GM12892 (cell line): Measurements from ENCODE around the gene OSBPL5.

Experiments used
- DNase-seq: peaks from one replicate; pipeline ENCODE4 v3.0.0; 2011; ENCODE audit not compliant: insufficient read length
- FAIRE-seq: peaks from 2 replicates; lab custom pipeline; 2011; peaks lifted over from hg19 to GRCh38; lab: Jason Lieb, UNC
- POLR2A ChIP-seq: IDR thresholded peaks from 2 replicates; pipeline ENCODE4 v1.6.1; 2011; ENCODE audit warnings: low read depth, low read length, control low read depth
- POLR2AphosphoS5 ChIP-seq: IDR thresholded peaks from 2 replicates; pipeline ENCODE4 v1.6.1; 2011; ENCODE audit warnings: low read depth, low read length, control low read depth
- TAF1 ChIP-seq: IDR thresholded peaks from 2 replicates; pipeline ENCODE4 v1.6.1; 2011; ENCODE audit warnings: low read depth, mild to moderate bottlenecking, control low read depth, low read length, borderline replicate concordance

OSBPL5 gene

DNA sequence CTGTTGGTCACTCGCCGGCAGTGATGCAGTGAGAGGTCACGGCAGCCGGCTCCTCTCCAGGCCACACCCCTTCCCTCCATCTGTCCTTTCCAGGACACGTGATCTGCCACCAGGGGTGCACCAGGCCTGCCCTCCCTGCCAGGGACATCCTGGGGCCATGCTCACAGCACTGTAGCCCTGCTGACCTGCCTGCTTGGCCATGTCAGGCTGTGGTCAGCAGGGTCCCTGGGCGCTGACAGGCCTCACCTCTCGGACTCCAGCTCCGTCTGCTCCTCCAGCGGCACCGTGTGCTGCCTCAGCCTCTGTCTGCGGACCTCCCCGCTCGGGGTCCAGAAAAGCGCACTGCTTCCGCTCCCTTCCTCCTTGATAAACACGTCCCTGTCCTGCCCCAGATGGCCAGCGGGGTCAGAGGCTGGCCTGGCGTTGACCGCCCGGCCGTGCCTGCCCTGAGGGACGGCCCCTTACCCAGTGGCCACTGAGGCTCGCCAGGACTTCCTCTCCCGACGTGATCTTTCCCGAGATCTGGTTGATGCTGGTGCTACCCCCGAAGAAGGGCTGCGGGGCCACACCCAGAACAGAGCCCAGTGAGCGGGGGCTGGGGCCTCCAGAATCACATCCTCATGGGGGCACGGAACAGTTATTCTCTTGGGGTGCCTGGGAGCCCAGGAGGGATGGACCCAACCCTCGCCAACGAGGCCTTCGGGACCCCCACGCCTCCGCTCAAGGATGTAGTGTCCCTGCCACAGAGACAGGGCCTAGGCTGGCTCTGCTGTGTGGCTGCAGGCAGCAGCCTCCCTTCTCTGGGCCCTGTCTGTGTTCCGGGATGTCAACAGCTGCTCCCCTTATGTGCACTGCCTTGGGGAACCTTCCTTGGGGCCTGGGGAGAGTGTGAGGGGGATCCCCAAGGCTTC lies 71.6 kb downstream of the OSBPL5 start:
- no peak for FAIRE-seq
- no peak for DNase-seq
- TF ChIP-seq POLR2A: no peak

DNA sequence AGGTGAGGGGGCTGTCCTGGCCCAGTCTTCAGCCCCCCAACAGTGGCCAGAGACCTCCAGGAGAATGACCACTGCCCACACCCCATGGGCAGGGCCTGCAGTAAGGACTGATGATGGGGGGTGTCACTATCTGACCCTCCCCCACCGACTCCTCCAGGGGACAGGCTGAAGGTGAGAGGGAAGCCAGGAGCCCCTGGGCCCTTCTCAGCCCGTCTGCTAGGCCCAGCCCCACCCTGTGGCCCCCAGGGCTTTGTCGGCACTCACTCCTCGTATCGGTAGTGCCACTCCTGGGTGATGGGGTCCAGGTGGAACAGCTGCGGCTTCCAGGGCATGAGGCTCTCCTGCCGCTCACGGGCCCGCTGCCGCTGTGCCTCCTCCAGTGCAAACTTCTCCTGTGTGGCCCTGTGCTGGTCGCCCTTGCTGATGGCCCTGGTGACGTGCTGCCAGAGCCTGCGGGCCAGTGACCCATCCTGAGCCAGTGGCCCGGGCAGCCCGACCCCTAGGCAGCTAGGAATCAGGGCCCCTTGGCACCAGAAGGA lies 72.4 kb downstream of the OSBPL5 start:
- DNase-seq (no peak), FAIRE-seq (no peak)
- no peak for TF ChIP-seq POLR2AphosphoS5

DNA sequence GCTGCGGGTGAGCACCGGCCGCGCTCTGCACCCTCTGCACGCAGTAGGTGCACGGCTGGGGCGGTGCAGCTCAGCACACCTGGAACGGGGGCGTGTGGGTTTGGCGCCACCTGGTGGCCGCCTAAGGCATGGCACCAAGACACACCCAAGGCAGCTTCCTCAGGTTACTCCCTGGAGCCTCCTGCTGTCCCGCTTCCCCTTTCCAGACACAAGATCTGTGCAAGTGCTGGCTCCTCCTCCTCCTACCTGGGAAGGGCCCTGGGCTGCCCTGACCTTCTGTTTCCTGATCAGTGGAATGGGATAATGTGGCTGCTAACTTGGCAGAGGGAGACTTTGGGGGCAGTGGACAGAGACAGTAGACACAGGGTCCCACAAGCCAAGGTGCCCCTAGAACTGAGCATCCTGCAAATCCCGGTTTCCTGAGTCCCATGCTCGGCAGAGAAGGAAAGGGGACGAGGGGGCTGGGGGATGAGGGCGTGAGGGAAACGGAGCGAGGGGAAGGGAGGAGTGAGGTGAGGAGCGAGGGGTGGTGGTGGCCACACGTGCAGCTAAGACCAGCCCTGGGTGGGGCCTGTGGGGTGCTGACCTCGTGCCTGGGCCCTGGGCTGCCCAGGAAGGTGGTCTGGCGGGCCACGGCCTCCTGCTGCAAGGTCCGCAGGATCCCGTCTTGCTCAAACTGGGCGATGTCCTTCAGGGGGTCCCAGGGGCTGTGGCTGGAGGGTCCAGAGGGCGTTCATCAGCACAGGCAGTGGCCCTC lies 73.1 kb downstream of the OSBPL5 start:
- FAIRE-seq (peak; percentile 99), DNase-seq (peak; percentile 94)
- TF ChIP-seq TAF1 (no peak), POLR2AphosphoS5 (no peak)

DNA sequence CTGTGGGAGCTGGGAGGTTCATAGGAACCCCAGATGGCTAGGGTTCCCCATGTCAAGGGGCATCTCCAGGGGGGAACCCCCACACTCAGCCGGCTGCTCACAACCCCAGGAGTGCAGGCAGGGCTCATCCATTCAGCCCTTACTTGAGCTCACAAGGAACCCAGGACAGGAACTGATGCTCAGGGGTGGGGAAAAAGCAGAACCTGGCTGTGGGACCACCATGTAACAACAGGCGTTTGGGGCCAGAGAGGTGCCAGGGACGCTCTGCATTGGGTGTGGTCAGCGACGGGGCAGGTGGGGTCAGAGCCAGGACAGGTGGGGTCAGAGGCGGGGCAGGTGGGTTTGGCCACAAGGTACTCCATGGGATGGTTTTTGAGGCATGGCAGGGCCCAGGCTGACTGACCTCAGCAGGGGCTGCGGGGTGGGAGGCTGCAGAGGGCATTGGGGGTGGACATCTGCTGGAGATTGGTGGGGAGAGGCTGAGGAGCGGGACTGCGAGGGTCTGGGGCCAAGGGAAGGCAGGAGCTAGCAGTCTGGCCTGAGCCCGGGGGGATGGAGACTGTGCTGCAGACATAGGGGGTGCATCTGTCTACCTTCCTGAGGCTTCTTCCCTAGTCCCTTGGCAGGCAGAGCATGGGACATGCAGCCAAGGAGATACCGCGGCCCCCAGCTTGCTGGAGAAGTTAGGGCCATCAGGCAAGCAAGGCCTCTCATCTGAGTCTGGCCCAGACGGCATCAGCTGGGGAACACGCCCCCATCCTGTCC lies 73.8 kb downstream of the OSBPL5 start:
- TF ChIP-seq TAF1 (no peak), POLR2AphosphoS5 (no peak), POLR2A (no peak)
- no peak for FAIRE-seq
- DNase-seq: no peak

DNA sequence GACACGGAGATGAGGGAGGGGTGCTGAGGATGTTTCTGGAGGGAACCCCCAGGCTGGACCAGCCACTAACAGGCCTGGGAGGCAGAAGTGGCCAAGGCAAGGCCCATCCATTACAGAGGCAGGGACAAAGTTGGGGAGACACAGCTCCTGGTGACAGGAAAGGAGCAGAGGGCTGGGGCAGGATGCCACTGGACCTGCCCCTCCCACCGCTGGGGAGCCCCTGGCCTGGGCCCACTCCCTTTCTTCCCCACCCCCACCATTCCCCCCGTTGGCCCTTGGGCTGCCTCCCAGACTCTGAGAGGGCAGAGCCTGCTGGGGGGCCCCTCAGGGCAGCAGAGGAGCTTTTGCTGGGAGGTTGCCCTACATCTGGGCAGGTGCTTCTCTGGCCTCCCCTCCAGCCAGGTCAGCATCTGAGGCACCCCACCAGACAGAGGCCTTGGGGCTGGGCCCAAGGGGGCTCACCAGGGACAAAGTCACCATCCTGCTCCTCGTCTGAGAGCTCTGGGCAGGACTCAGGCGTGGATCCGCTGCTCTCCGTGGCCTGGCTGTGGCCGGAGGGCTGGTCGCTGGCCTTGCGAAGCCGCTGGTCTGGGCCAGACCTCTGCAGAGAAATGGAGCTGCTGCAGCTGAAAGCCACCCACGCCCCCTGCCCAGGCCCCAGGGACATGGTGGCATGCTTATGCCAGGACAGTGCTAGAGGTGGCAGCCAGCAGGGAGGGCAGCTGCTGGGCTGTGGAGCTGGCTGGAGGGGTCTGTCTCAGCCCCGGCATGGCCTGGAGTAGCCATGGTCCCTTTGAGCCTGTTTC lies 74.8 kb downstream of the OSBPL5 start:
- no peak for DNase-seq
- TF ChIP-seq POLR2AphosphoS5 (no peak), TAF1 (no peak), POLR2A (no peak)
- FAIRE-seq: no peak

DNA sequence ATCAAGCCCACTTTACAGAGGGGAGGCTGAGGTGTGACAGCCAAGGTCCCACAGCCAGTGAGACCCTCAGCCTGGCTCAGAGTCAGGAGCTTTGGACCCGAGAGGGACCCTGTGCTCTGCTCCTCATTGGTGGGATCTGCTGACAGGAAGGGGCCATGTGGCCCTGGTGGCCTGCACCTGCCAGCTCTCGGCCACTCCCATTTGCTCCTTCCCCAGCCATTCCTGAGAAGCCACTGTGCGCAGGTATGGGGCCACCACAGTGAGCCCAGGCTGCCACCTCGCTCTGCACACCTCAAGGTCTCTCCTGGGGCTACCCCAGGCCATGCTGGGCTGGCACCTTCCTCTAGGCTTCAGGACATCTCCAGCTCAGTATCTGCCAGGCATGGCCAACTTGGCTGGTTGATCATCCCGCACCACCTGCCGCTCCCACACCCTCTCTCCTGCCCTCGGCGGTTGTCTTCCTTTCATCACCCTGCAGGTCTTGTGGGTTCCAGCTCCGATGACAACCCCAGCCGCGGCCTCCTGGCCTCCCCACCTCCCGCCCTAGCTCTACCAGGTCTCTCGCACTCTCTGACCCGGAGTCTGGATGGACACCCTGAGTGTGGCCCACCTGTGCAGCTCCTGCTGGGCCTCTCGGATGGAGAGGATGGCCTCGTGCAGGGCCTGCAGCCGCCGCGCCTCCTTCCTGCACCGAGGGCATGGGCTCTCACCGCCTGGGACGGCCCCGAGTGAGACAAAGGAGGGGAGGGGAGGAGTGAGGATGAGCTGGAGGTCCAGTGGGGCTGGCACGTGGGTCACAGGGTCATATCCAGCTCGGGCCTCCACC lies 75.7 kb downstream of the OSBPL5 start:
- TF ChIP-seq POLR2AphosphoS5 (no peak), TAF1 (no peak), POLR2A (no peak)
- no peak for DNase-seq
- no peak for FAIRE-seq

DNA sequence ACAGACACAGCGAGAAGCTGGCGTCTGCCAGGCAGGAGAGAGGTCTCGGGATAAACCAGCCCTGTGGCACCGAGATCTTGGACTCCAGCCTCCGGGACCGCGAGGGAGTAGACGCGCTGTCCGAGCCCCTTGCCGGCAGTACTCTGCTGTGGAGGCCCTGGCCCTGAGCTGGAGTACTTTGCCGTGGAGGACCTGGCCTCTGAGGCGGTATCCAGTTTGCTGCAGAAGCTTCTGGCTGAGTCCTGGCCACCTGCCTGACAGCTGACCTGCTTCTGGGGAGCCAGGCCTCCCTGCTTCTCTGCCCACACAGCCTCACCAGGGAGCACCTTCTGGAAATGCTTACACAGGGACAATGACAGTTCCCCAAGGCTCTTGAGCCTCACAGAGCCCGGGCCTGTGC lies 76.3 kb downstream of the OSBPL5 start:
- FAIRE-seq: no peak
- DNase-seq: no peak
- no peak for TF ChIP-seq TAF1
- no peak for TF ChIP-seq POLR2A
- no peak for TF ChIP-seq POLR2AphosphoS5

DNA sequence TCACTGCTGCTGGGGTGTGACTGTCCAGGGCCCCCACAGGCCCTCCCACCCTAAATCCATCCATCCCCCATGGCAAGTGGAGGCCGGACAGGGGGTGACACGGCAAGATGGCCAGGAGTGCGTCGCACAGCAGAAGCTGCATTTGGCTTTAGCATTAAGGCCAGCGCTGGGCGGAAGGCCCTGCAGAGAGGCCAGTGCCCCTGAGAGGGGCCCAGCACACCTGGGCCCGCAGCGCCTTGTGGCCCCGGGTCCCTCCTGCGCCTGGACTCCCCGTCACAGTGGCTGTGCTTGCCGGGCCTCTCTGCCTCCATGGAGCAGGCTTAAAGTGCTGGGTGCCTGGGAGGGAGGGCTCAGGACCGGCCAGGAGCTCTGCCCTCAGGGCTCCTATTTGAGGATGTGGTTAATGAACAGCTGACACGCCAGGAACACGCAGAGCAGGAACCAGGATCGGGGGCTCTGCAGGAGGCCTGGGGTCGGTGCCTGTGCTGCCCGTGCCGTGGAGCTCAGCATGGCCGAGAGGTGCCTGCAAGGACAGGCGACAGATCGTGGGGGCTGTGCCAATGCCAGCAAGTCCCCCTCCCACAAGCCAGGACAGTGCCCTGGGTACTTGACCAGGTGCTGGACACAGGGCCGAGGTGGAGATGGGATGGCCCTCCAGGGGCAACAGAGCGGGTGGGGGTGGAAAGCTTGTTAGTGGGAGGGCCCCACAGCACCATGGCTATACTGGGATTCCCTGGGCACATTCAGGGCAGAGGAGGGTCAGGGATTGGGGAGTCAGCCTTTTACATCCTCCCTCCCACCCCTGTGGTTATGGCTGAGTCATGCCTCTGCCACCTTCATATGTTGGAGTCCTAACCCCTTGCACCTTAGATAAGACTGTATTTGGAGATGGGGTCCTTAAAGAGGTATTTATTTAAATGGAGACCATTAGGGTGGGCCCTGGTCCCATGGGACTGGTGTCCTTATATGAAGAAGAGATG lies 77.0 kb downstream of the OSBPL5 start:
- no peak for DNase-seq
- no peak for TF ChIP-seq POLR2AphosphoS5
- TF ChIP-seq TAF1: no peak
- TF ChIP-seq POLR2A: no peak
- no peak for FAIRE-seq

DNA sequence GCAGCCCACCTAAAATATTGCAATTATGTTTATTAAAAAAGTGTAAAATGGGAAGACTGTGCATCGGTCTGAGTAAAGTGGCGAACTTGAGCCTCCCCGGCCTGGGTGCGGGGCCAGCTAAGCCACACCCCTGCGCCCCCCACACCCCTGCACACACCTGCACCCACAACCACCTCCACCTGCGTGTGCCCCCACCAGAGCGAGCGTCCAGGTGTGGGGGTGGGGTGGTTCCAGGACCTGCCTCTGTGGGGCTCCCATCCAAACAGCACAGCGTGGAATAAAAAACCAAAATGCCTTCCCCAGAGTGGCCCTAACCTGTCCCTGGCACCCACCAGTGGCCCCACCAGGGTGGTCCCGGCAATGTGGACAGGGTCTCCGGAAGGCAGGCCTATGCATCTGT lies 77.7 kb downstream of the OSBPL5 start:
- DNase-seq (no peak), FAIRE-seq (no peak)
- no peak for TF ChIP-seq TAF1
